Thymus (tissue), 11 donors: ENCODE results near the gene SLC22A12. TPM values are rescaled to one million over a fixed set of nuclear protein-coding genes. Genes with fewer than 3 reads are reported as not detected.

Source experiments
- DNase-seq, 9 donors: peaks; one replicate each; pipeline ENCODE4 v3.0.0-alpha.2; 2013; ENCODE audit warnings: low spot score in 9 of 9, low read depth in 6 of 9, missing footprints in 1 of 9
- H3K27ac ChIP-seq, 2 donors: one replicate each; pipeline ENCODE4 v1.5.1; 2013; ENCODE audit warnings: control low read depth in 1 of 2, low read depth in 1 of 2, low read length in 1 of 2, mild to moderate bottlenecking in 1 of 2, moderate library complexity in 1 of 2
- H3K27me3 ChIP-seq, 2 donors: one replicate each; pipeline ENCODE4 v1.5.1; 2013; ENCODE audit warnings: low read length in 1 of 2; ENCODE audit not compliant: control insufficient read depth in 2 of 2, insufficient read depth in 1 of 2
- H3K36me3 ChIP-seq, 2 donors: one replicate each; pipeline ENCODE4 v1.5.1; 2013; ENCODE audit warnings: low read length in 1 of 2, mild to moderate bottlenecking in 1 of 2, moderate library complexity in 1 of 2; ENCODE audit not compliant: control insufficient read depth in 2 of 2, insufficient read depth in 2 of 2
- H3K4me1 ChIP-seq, 2 donors: one replicate each; pipeline ENCODE4 v1.5.1; 2013; ENCODE audit warnings: low read length in 2 of 2; ENCODE audit not compliant: control insufficient read depth in 2 of 2, insufficient read depth in 2 of 2
- H3K4me3 ChIP-seq, 2 donors: one replicate each; pipeline ENCODE4 v1.5.1; 2013; ENCODE audit warnings: low read length in 2 of 2, control low read depth in 1 of 2, mild to moderate bottlenecking in 1 of 2
- H3K9me3 ChIP-seq, 2 donors: one replicate each; pipeline ENCODE4 v1.5.1; 2013; ENCODE audit warnings: low read length in 1 of 2, mild to moderate bottlenecking in 1 of 2; ENCODE audit not compliant: control insufficient read depth in 2 of 2, insufficient read depth in 1 of 2
- WGBS: extraction: QIAGEN DNeasy Blood & Tissue Kit; methylation state at CpG from one replicate; pipeline ENCODE4 v1.1.7; 2013; 5-methylcytosine and 5-hydroxymethylcytosine counted together
- polyA plus RNA-seq: library from polyadenylated mRNA; stranded (reverse); fragments of 200-250 nt; gene quantifications from one replicate; pipeline ENCODE4 v1.2.3, GENCODE V29; 2013
- total RNA-seq: library from RNA; stranded (reverse); fragments of 120-200 nt; gene quantifications from one replicate; pipeline ENCODE4 v1.2.4, GENCODE V29; 2013
- donor health status: healthy.

The SLC22A12 gene
- total and polyA plus RNA-seq, 2 donors = not detected

DNA sequence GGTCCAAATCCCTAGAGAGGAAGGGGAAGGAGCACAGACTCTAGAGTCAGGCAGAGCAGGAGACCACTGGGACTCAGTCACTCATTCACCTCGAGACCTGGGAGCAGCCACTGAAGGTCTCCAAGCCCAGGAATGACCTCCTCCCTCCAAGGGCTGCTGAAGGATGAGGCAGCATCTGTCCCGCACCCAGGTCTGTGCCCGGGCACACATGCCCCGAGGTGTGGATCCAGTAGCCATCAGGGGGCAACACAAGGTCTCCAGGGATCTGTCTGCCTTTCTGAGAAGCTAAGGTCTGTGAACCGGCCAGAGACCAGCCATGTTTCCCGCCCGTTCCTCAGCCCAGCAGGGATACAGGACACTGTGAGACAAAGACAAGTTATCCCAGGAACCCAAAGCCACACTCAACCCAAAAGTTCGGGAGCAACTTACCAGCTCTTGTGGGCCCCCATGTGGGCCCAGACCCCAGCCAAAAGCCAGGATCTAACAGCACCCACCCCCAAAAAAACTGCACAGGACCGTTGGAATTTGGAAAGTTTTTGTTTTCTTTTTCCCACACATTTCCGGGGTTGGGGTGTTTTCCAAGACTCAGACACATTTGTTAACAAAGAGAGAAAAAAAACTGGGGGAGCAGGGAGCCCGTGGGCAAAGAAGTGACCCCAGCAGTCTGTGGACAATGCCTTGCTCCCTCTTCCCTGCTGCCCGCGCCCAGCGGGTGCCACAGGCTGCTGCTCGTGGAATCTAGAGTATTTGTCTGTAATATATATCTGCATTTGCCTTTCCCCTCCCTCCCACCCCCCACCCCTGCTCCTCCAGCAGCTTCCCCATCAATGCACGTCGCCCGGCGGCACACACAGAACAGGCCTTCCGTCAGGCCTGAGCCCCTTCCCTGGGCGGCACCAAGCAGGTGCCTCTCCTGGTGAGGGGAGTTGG, 14.9 kb downstream of the SLC22A12 start:
- Histone ChIP-seq H3K36me3 (no peaks in the 10 kb centered on the region), H3K27ac (no peak overlapping the region), H3K4me3 (no peak overlapping the region), H3K4me1 (peaks cover 4 to 23% of the 10 kb centered on the region in 2 donors), H3K9me3 (no peaks in the 10 kb centered on the region), H3K27me3 (no peaks in the 10 kb centered on the region)
- no peak for DNase-seq
- 92% methylated on average over 21 of the region's 21 CpGs for WGBS

- Histone ChIP-seq H3K9me3 (peaks cover 0 to 3% of the 10 kb centered on the region in 2 donors), H3K4me3 (no peak overlapping the region), H3K27ac (no peak overlapping the region), H3K4me1 (peaks cover 10 to 33% of the 10 kb centered on the region in 2 donors), H3K36me3 (no peaks in the 10 kb centered on the region), H3K27me3 (no peaks in the 10 kb centered on the region)
- WGBS = 94% methylated on average over 23 of the region's 23 CpGs
- no peak for DNase-seq
Observed at GRCh38 chr11:64606796-64607380, 15.9 kb downstream of the SLC22A12 start.

DNA sequence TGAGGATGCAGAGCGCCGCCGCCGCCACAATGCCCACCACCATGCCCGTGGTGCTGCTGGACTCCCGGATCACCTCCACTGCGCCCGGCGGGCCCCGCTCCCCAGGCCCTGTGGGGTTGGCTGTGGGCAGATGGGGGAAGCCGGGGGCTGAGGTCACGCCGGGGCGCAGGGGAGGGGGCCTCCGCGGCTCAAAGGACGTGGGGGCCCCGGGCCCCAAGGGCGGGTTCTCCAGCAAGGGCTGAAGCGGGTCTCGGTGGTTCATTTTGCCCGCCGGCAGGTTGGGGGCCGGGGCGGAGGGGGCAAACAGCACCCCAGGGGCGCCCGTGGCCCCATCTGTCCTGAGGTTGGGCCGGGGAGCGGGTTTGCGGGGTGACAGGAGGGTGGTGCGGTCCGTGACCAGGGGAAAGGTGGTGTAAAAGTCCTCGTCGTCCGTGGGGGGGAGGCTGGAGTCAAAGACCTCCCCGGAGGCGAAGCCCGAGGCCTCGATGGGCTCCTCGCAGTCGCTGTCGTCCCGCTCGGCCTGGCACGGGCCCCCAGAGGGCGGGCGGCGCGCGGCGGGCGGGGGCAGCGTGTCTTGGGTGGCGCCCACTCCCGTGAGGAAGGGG, 16.5 kb downstream of the SLC22A12 start:
- Histone ChIP-seq H3K9me3 (peaks cover 0 to 7% of the 10 kb centered on the region in 2 donors), H3K27me3 (no peaks in the 10 kb centered on the region), H3K4me1 (peaks cover 15 to 39% of the 10 kb centered on the region in 2 donors), H3K27ac (no peak overlapping the region), H3K36me3 (no peaks in the 10 kb centered on the region), H3K4me3 (no peak overlapping the region)
- DNase-seq = no peak
- WGBS = 96% methylated on average over 55 of the region's 55 CpGs

DNA sequence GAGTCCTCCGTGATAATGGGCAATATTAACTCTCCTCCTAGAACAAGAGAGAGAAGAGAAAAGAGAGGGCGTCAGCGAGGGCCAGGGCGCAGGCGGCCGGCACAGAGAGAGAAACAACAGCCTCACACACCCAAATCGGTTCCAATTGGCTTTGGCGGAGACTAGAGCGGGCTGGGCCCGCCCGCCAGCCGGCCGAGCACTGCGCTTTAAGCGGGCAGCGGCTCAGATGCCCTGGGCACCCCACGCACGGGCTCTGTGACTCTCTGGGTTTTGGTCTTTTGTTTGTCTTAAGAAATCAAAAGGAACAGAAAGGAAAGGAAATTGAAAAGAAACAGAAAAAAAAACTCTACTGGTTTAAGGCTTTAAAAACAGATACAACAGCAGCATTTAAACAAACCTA, 17.0 kb downstream of the SLC22A12 start:
- Histone ChIP-seq H3K9me3 (peaks cover 0 to 7% of the 10 kb centered on the region in 2 donors), H3K36me3 (no peaks in the 10 kb centered on the region), H3K27ac (no peak overlapping the region), H3K27me3 (no peaks in the 10 kb centered on the region), H3K4me3 (no peak overlapping the region), H3K4me1 (peaks cover 15 to 43% of the 10 kb centered on the region in 2 donors)
- no peak for DNase-seq
- 95% methylated on average over 18 of the region's 18 CpGs for WGBS

GRCh38 chr11:64608636-64609035, 17.6 kb downstream of the SLC22A12 start:
- no peak for DNase-seq

GRCh38 chr11:64609436-64610047, 18.5 kb downstream of the SLC22A12 start:
- no peak overlapping the region for H3K27ac ChIP-seq
- H3K4me3 ChIP-seq = no peak overlapping the region
- H3K27me3 ChIP-seq = no peaks in the 10 kb centered on the region
- H3K9me3 ChIP-seq = peaks cover 0 to 7% of the 10 kb centered on the region in 2 donors
- peak in 1 of 9 donors; percentile 31 for DNase-seq
- 60% methylated on average over 5 of the region's 5 CpGs for WGBS
- H3K36me3 ChIP-seq = no peaks in the 10 kb centered on the region
- H3K4me1 ChIP-seq = peaks cover 15 to 56% of the 10 kb centered on the region in 2 donors

More at GRCh38 chr11:64608636-64609035, 17.6 kb downstream of the SLC22A12 start:
- peaks cover 15 to 49% of the 10 kb centered on the region in 2 donors for H3K4me1 ChIP-seq
- peaks cover 0 to 7% of the 10 kb centered on the region in 2 donors for H3K9me3 ChIP-seq
- WGBS = 94% methylated on average over 12 of the region's 12 CpGs
- H3K27ac ChIP-seq = no peak overlapping the region
- no peaks in the 10 kb centered on the region for H3K27me3 ChIP-seq
- no peak overlapping the region for H3K4me3 ChIP-seq
- H3K36me3 ChIP-seq = no peaks in the 10 kb centered on the region

- Histone ChIP-seq H3K4me1 (peaks cover 15 to 62% of the 10 kb centered on the region in 2 donors), H3K4me3 (no peak overlapping the region), H3K9me3 (peaks cover 0 to 7% of the 10 kb centered on the region in 2 donors), H3K36me3 (no peaks in the 10 kb centered on the region), H3K27me3 (no peaks in the 10 kb centered on the region), H3K27ac (no peak overlapping the region)
- 98% methylated on average over 3 of the region's 3 CpGs for WGBS
- no peak for DNase-seq
Observed at GRCh38 chr11:64610596-64610995, 19.6 kb downstream of the SLC22A12 start.

- no peak overlapping the region for H3K27ac ChIP-seq
- no peak overlapping the region for H3K4me3 ChIP-seq
- H3K36me3 ChIP-seq = no peaks in the 10 kb centered on the region
- peaks cover 0 to 7% of the 10 kb centered on the region in 2 donors for H3K9me3 ChIP-seq
- WGBS = 83% methylated on average over 2 of the region's 2 CpGs
- H3K27me3 ChIP-seq = no peaks in the 10 kb centered on the region
- peaks cover 15 to 62% of the 10 kb centered on the region in 2 donors for H3K4me1 ChIP-seq
- DNase-seq = no peak
Observed at GRCh38 chr11:64611176-64611575, 20.2 kb downstream of the SLC22A12 start.
